ENCODE data around the gene NAIF1. TPM values are rescaled to one million over a fixed set of nuclear protein-coding genes. Genes with fewer than 3 reads are reported as not detected.
A peak's percentile ranks its signal among the peaks of the same experiment; 100 is the strongest.
"Not testable (repeated sequence)": the region's sequence is repeated elsewhere in the genome, so short reads cannot be mapped to it uniquely, and the experiment has no call there.

Gene NAIF1
- total RNA-seq, 1 experiment from 2014 or later = 8.5 TPM

GRCh38 chr9:128045831-128046230 lies 21.3 kb downstream of the NAIF1 start:
- Mint-ChIP-seq H3K27ac (ENCODE audit: unreplicated experiment) (no peak overlapping the region), H3K36me3 (ENCODE audit: insufficient read depth, unreplicated experiment) (no peaks in the 10 kb centered on the region), H3K9me3 (ENCODE audit: unreplicated experiment) (no peaks in the 10 kb centered on the region), H3K27me3 (ENCODE audit: insufficient read depth, unreplicated experiment) (no peaks in the 10 kb centered on the region), H3K4me3 (ENCODE audit: unreplicated experiment) (no peak overlapping the region), H3K4me1 (ENCODE audit: low read depth, unreplicated experiment) (peaks cover 20% of the 10 kb centered on the region)
- Histone ChIP-seq H3K27me3 (replicated peaks; ENCODE audit: control insufficient read depth, insufficient read depth, low read length) (no peaks in the 10 kb centered on the region), H3K4me1 (peaks cover 20% of the 10 kb centered on the region), H3K4me3 (ENCODE audit: low read depth, low read length) (no peak overlapping the region), H3K36me3 (ENCODE audit: control insufficient read depth, insufficient read depth, low read length) (no peaks in the 10 kb centered on the region), H3K9me3 (no peaks in the 10 kb centered on the region)
- CTCF ChIA-PET = interaction anchor here (0.7 kb wide), 1 partner anchor 252 kb away, joined by 3 read pairs; no protein-coding TSS in a partner anchor
- POLR2A ChIA-PET = interaction anchor here (0.7 kb wide), 1 partner anchor 61 kb away, joined by 3 read pairs; no protein-coding TSS in a partner anchor
- TF ChIP-seq CTCF (IDR thresholded peaks at IDR 0.05; ENCODE audit: insufficient read depth in 1 of 2, low read depth in 1 of 2, low read length in 1 of 2, severe bottlenecking in 1 of 2, unreplicated experiment in 1 of 2) = no peak
- DNase-seq = no peak
- intact Hi-C loops (cut with micrococcal nuclease; ENCODE audit: unreplicated experiment) = no loop called here
- BruUV-seq (replicated peaks) = no TSS peak

- H3K36me3 ChIP-seq (ENCODE audit: control insufficient read depth, insufficient read depth, low read length); H3K36me3 Mint-ChIP-seq (ENCODE audit: insufficient read depth, unreplicated experiment); H3K9me3 ChIP-seq; H3K4me3 ChIP-seq (ENCODE audit: low read depth, low read length); BruUV-seq (replicated peaks); intact Hi-C loops (cut with micrococcal nuclease; ENCODE audit: unreplicated experiment); H3K27me3 Mint-ChIP-seq (ENCODE audit: insufficient read depth, unreplicated experiment); H3K4me3 Mint-ChIP-seq (ENCODE audit: unreplicated experiment); DNase-seq; H3K9me3 Mint-ChIP-seq (ENCODE audit: unreplicated experiment); H3K27me3 ChIP-seq (replicated peaks; ENCODE audit: control insufficient read depth, insufficient read depth, low read length); H3K27ac Mint-ChIP-seq (ENCODE audit: unreplicated experiment): not testable (repeated sequence)
- CTCF ChIA-PET = interaction anchor here (0.7 kb wide), 1 partner anchor 252 kb away, joined by 3 read pairs; no protein-coding TSS in a partner anchor
- peaks cover 20% of the 10 kb centered on the region for H3K4me1 Mint-ChIP-seq (ENCODE audit: low read depth, unreplicated experiment)
- peaks cover 16% of the 10 kb centered on the region for H3K4me1 ChIP-seq
- POLR2A ChIA-PET = interaction anchor here (0.6 kb wide), 1 partner anchor 28 kb away, joined by 14 read pairs; no protein-coding TSS in a partner anchor
Observed at GRCh38 chr9:128045409-128045808, 21.7 kb downstream of the NAIF1 start.

- H3K36me3 Mint-ChIP-seq (ENCODE audit: insufficient read depth, unreplicated experiment) = no peaks in the 10 kb centered on the region
- no TSS peak for BruUV-seq (replicated peaks)
- no peaks in the 10 kb centered on the region for H3K9me3 Mint-ChIP-seq (ENCODE audit: unreplicated experiment)
- H3K4me1 Mint-ChIP-seq (ENCODE audit: low read depth, unreplicated experiment) = peaks cover 12% of the 10 kb centered on the region
- TF ChIP-seq CTCF (IDR thresholded peaks at IDR 0.05; ENCODE audit: insufficient read depth in 1 of 2, low read depth in 1 of 2, low read length in 1 of 2, severe bottlenecking in 1 of 2, unreplicated experiment in 1 of 2) = peak in 1 of 2 experiments; percentile 11
- H3K27me3 Mint-ChIP-seq (ENCODE audit: insufficient read depth, unreplicated experiment) = no peaks in the 10 kb centered on the region
- Histone ChIP-seq H3K36me3 (ENCODE audit: control insufficient read depth, insufficient read depth, low read length) (no peaks in the 10 kb centered on the region), H3K4me3 (ENCODE audit: low read depth, low read length) (no peak overlapping the region), H3K9me3 (no peaks in the 10 kb centered on the region), H3K4me1 (peaks cover 9% of the 10 kb centered on the region; the same call in 1 of the 2 replicates), H3K27me3 (replicated peaks; ENCODE audit: control insufficient read depth, insufficient read depth, low read length) (no peaks in the 10 kb centered on the region)
- no peak overlapping the region for H3K4me3 Mint-ChIP-seq (ENCODE audit: unreplicated experiment)
- CTCF ChIA-PET = interaction anchor here (0.5 to 1.2 kb wide), 2 partner anchors 100 to 294 kb away, joined by 4 to 6 read pairs; no protein-coding TSS in a partner anchor
- intact Hi-C loops (cut with micrococcal nuclease; ENCODE audit: unreplicated experiment) = no loop called here
- DNase-seq = peak; percentile 49 to 72
- peak overlapping the region; percentile 39 for H3K27ac Mint-ChIP-seq (ENCODE audit: unreplicated experiment)
- POLR2A ChIA-PET = interaction anchor here (0.5 kb wide), 1 partner anchor 25 kb away, joined by 6 read pairs; no protein-coding TSS in a partner anchor
Observed at GRCh38 chr9:128043467-128043868, 23.7 kb downstream of the NAIF1 start.

Measured in Caco-2 (cell line).